Mammary epithelial cell (primary cell): ENCODE data around the gene ATR.

ENCODE experiments used
- EZH2 ChIP-seq: IDR thresholded peaks from 2 replicates; pipeline ENCODE4 v1.6.1; 2012; ENCODE audit warnings: low read length, inconsistent platforms, borderline replicate concordance
- TF ChIP-seq, protein P1 (sequence below), 2 donors: IDR thresholded peaks in 1 of 2; conservative IDR thresholded peaks in 1 of 2; 2 replicates each; pipeline ENCODE4 v1.5.1; 2011 to 2012; ENCODE audit warnings: inconsistent platforms in 2 of 2, low read length in 2 of 2, mild to moderate bottlenecking in 2 of 2, control low read depth in 1 of 2, low read depth in 1 of 2; ENCODE audit not compliant: insufficient read depth in 1 of 2; ENCODE audit errors: extremely low read depth in 1 of 2

DNA sequence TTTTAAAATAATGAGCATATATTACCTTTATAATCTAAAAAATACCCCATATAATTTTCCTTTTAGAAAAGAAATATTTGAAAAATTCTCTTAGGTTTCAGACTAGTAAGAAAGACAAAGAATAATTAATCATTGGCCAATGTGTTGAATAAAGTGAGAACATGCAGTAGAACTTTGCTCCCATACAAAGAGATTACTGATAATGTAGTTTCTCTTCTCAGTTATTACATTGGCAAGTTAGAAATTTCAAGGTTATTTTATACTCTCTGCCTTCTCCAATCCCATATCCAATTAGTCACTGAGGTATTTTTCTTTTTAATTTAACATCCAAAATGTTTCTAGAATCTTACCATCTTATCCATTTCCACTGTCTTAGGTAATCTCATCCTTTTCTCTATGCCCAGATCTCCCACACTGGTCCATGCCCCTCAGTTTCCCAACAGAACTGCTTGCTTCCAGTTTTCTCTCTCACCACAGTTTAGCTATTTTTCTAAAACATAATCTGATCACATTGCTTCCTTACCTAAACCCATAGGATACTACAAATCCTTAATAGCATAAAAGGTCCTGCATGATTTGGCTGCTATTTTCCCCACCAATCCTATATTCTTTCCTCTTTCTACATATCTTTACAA lies 141.5 kb downstream of the ATR start:
- TF ChIP-seq, protein P1, sequence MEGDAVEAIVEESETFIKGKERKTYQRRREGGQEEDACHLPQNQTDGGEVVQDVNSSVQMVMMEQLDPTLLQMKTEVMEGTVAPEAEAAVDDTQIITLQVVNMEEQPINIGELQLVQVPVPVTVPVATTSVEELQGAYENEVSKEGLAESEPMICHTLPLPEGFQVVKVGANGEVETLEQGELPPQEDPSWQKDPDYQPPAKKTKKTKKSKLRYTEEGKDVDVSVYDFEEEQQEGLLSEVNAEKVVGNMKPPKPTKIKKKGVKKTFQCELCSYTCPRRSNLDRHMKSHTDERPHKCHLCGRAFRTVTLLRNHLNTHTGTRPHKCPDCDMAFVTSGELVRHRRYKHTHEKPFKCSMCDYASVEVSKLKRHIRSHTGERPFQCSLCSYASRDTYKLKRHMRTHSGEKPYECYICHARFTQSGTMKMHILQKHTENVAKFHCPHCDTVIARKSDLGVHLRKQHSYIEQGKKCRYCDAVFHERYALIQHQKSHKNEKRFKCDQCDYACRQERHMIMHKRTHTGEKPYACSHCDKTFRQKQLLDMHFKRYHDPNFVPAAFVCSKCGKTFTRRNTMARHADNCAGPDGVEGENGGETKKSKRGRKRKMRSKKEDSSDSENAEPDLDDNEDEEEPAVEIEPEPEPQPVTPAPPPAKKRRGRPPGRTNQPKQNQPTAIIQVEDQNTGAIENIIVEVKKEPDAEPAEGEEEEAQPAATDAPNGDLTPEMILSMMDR (conservative IDR thresholded peaks at IDR 0.05 in 1 of 2, IDR thresholded peaks at IDR 0.05 in 1 of 2; ENCODE audit: extremely low read depth in 1 of 2, insufficient read depth in 1 of 2, low read depth in 1 of 2, low read length in 2 of 2): no peak
- no peak for TF ChIP-seq EZH2
